HG02840 (cell line): ENCODE measurements around the gene DSCAM.

Source experiments
- ATAC-seq: cut with Tn5 transposase; IDR thresholded peaks from one replicate; pipeline ENCODE4 v1.9.1; 2021; ENCODE audit warnings: mild to moderate bottlenecking, moderate library complexity, moderate number of reproducible peaks; ENCODE audit not compliant: unreplicated experiment, low FRiP score

The DSCAM gene

GRCh38 chr21:40770435-40771055 lies 76.4 kb downstream of the DSCAM start:
- no peak for ATAC-seq

GRCh38 chr21:40769231-40769630 lies 77.7 kb downstream of the DSCAM start:
- no peak for ATAC-seq

GRCh38 chr21:40768056-40768455 lies 78.9 kb downstream of the DSCAM start:
- no peak for ATAC-seq

GRCh38 chr21:40766381-40766780 lies 80.6 kb downstream of the DSCAM start:
- no peak for ATAC-seq

GRCh38 chr21:40765811-40766210 lies 81.1 kb downstream of the DSCAM start:
- ATAC-seq, result no peak

GRCh38 chr21:40760821-40761220 lies 86.1 kb downstream of the DSCAM start:
- no peak for ATAC-seq

GRCh38 chr21:40759061-40759460 lies 87.9 kb downstream of the DSCAM start:
- no peak for ATAC-seq

- no peak for ATAC-seq
Observed at GRCh38 chr21:40757366-40757765, 89.6 kb downstream of the DSCAM start.

- no peak for ATAC-seq
Observed at GRCh38 chr21:40754466-40754865, 92.5 kb downstream of the DSCAM start.

- no peak for ATAC-seq
Observed at GRCh38 chr21:40753756-40754155, 93.2 kb downstream of the DSCAM start.

- ATAC-seq, result no peak
Observed at GRCh38 chr21:40752125-40752524, 94.8 kb downstream of the DSCAM start.

GRCh38 chr21:40751221-40751620 lies 95.7 kb downstream of the DSCAM start:
- ATAC-seq, result no peak

- ATAC-seq, result no peak
Observed at GRCh38 chr21:40736145-40736544, 110.8 kb downstream of the DSCAM start.

- no peak for ATAC-seq
Observed at GRCh38 chr21:40733024-40733397, 113.9 kb downstream of the DSCAM start.

GRCh38 chr21:40732253-40733023 lies 114.5 kb downstream of the DSCAM start:
- ATAC-seq, result no peak

- ATAC-seq, result no peak
Observed at GRCh38 chr21:40731206-40731605, 115.8 kb downstream of the DSCAM start.

- ATAC-seq, result no peak
Observed at GRCh38 chr21:40730426-40730800, 116.5 kb downstream of the DSCAM start.

GRCh38 chr21:40729761-40730425 lies 117.1 kb downstream of the DSCAM start:
- ATAC-seq, result no peak

GRCh38 chr21:40723966-40724365 lies 123.0 kb downstream of the DSCAM start:
- ATAC-seq, result no peak

GRCh38 chr21:40723317-40723716 lies 123.6 kb downstream of the DSCAM start:
- no peak for ATAC-seq

- ATAC-seq, result no peak
Observed at GRCh38 chr21:40719615-40720014, 127.3 kb downstream of the DSCAM start.

GRCh38 chr21:40717028-40717427 lies 129.9 kb downstream of the DSCAM start:
- ATAC-seq, result no peak
